Uterus (tissue), 4 donors: ENCODE measurements around the gene SBNO2. TPM values are rescaled to one million over a fixed set of nuclear protein-coding genes. Genes with fewer than 3 reads are reported as not detected.
"Not testable (repeated sequence)": the region's sequence is repeated elsewhere in the genome, so short reads cannot be mapped to it uniquely, and the experiment has no call there.

Source experiments
- DNase-seq, 2 donors: peaks; one replicate each; pipeline ENCODE4 v3.0.0-alpha.2; 2019 to 2020
- H3K27ac ChIP-seq, 2 donors: fragments of 200-600 bp; sonication (generic); 1 replicate in 1 of 2; 2 replicates in 1 of 2; pipeline ENCODE4 v1.5.1; 2016 to 2018
- H3K27me3 ChIP-seq, 2 donors: fragments of 200-600 bp; sonication (generic); one replicate each; pipeline ENCODE4 v1.5.1; 2018 to 2019; ENCODE audit warnings: control low read depth in 1 of 2
- H3K36me3 ChIP-seq, 2 donors: fragments of 200-600 bp; sonication (generic); one replicate each; pipeline ENCODE4 v1.5.1; 2019; ENCODE audit warnings: control low read depth in 1 of 2
- H3K4me1 ChIP-seq, 2 donors: fragments of 200-600 bp; sonication (generic); one replicate each; pipeline ENCODE4 v1.5.1; 2018 to 2019; ENCODE audit warnings: control low read depth in 1 of 2
- H3K4me3 ChIP-seq, 2 donors: fragments of 200-600 bp; sonication (generic); 1 replicate in 1 of 2; 2 replicates in 1 of 2; pipeline ENCODE4 v1.5.1; 2018 to 2019; ENCODE audit warnings: mild to moderate bottlenecking in 1 of 2
- H3K9me3 ChIP-seq, 2 donors: fragments of 200-600 bp; sonication (generic); one replicate each; pipeline ENCODE4 v1.5.1; 2019; ENCODE audit warnings: control low read depth in 1 of 2
- POLR2A ChIP-seq, 2 donors: fragments of 450-650 bp; IDR thresholded peaks; one replicate each; pipeline ENCODE4 v1.6.1; 2016; ENCODE audit warnings: antibody characterized with exemption in 2 of 2, mild to moderate bottlenecking in 1 of 2, moderate library complexity in 1 of 2
- intact Hi-C: fragments of 100-400 bp; cut with DNase I; formaldehyde crosslinking; loops from one replicate; pipeline ENCODE4 v1.15.1; 2023; ENCODE audit warnings: low total_unique reads
- total RNA-seq, 4 donors: library from RNA; depleted of rRNA in 3 of 4; stranded (reverse); fragments of >200 nt in 3 of 4; gene quantifications; one replicate each; pipeline versions ENCODE4 v1.1.0 to v1.2.4, GENCODE V29; 2014 to 2023
- TF ChIP-seq, protein P1 (sequence below), 4 experiments: fragments of 200-600 bp in 2 of 4; fragments of 450-650 bp in 2 of 4; sonication (generic) in 2 of 4; IDR thresholded peaks; one replicate each; pipeline ENCODE4 v1.5.1; 2016 to 2019; ENCODE audit warnings: antibody characterized with exemption in 4 of 4, mild to moderate bottlenecking in 2 of 4, moderate library complexity in 1 of 4
- donor health status: DM: yes; HTN: yes; CAD: no.

SBNO2 gene
- total RNA-seq, 4 donors from 2014 or later, result 4.4 to 107 (median 10.7) TPM

DNA sequence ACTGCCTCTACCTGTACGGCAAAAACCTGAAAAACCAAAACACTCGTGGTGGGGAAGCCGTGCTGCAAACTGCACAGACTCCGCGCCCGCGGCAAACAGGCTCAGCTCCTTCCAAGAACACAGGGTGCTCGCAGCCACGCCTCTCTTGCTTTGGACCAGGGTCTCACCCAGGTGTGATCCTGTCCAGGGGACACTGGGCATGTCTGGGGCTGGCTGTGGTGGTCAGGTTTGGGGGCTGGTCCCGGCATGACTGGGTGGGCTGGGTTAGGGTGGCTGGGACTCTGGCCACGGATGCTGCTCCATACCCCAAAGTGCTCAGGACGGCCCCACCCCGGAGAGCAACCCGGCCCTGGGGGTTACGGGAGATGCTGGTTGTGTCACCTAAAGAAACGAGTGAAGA is 56.4 kb downstream of the SBNO2 start:
- no peaks in the 10 kb centered on the region for H3K27me3 ChIP-seq
- no peak overlapping the region for H3K27ac ChIP-seq
- no peaks in the 10 kb centered on the region for H3K36me3 ChIP-seq
- H3K9me3 ChIP-seq, result no peaks in the 10 kb centered on the region
- no peak for DNase-seq
- TF ChIP-seq, protein P1, sequence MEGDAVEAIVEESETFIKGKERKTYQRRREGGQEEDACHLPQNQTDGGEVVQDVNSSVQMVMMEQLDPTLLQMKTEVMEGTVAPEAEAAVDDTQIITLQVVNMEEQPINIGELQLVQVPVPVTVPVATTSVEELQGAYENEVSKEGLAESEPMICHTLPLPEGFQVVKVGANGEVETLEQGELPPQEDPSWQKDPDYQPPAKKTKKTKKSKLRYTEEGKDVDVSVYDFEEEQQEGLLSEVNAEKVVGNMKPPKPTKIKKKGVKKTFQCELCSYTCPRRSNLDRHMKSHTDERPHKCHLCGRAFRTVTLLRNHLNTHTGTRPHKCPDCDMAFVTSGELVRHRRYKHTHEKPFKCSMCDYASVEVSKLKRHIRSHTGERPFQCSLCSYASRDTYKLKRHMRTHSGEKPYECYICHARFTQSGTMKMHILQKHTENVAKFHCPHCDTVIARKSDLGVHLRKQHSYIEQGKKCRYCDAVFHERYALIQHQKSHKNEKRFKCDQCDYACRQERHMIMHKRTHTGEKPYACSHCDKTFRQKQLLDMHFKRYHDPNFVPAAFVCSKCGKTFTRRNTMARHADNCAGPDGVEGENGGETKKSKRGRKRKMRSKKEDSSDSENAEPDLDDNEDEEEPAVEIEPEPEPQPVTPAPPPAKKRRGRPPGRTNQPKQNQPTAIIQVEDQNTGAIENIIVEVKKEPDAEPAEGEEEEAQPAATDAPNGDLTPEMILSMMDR (IDR thresholded peaks at IDR 0.05), result no peak
- TF ChIP-seq POLR2A (IDR thresholded peaks at IDR 0.05), result no peak
- peaks cover 4 to 5% of the 10 kb centered on the region in 2 donors for H3K4me1 ChIP-seq
- intact Hi-C loops, result no loop called here
- H3K4me3 ChIP-seq, result no peak overlapping the region

- Histone ChIP-seq H3K27me3 (no peaks in the 10 kb centered on the region), H3K4me3 (no peak overlapping the region), H3K9me3 (no peaks in the 10 kb centered on the region), H3K36me3 (no peaks in the 10 kb centered on the region), H3K4me1 (peaks cover 5 to 7% of the 10 kb centered on the region in 2 donors), H3K27ac (no peak overlapping the region)
- no peak for TF ChIP-seq POLR2A (IDR thresholded peaks at IDR 0.05)
- TF ChIP-seq, protein P1 (IDR thresholded peaks at IDR 0.05), result no peak
- intact Hi-C loops, result no loop called here
- DNase-seq, result no peak
Measured at GRCh38 chr19:1116726-1117581, 57.1 kb downstream of the SBNO2 start.

DNA sequence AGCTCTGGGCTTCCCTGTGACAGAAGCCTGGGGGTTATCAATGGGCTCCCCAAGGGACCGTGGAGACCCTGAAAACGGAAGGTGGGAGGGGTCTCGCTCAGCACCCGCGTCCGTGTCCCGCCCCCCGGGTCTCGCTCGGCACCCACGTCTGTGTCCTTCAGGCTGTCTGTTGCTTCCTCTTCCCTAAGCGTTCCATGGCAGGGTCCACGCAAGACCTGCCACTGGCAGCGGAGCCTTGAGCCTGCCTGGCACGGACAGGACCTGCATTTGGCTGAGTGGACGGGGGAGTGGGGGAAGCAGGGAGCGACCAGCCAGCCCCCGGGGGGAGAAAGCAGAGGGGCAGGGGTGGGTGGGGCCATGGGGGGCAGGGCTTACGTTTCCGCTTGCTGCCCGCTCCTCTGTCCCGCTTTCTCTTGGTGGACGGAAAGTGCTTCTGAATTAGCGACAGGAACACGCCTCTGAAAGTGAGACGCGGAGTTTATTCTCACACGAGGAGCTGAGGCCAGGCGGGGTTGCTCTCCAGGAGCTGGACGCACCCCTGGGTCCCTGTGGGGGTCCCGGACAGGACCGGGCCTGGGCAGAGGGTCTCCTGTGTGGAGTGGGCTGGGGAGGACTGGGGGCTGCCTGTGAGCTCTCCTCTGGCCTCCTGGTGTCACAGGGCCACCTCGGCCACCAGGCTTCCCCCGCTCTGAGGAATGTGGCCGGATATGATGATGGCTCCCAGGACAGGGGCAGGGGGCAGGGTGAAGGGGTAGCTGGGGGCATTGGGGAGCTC is 58.2 kb downstream of the SBNO2 start:
- H3K36me3 ChIP-seq, result no peaks in the 10 kb centered on the region
- H3K9me3 ChIP-seq, result no peaks in the 10 kb centered on the region
- no peak overlapping the region for H3K27ac ChIP-seq
- TF ChIP-seq, protein P1 (IDR thresholded peaks at IDR 0.05), result no peak
- no peak for TF ChIP-seq POLR2A (IDR thresholded peaks at IDR 0.05)
- peaks cover 5 to 7% of the 10 kb centered on the region in 2 donors for H3K4me1 ChIP-seq
- DNase-seq, result no peak
- H3K4me3 ChIP-seq, result no peak overlapping the region
- intact Hi-C loops, result no loop called here
- H3K27me3 ChIP-seq, result no peaks in the 10 kb centered on the region

GRCh38 chr19:1114728-1115127 is 59.3 kb downstream of the SBNO2 start:
- H3K4me1 ChIP-seq, DNase-seq, H3K4me3 ChIP-seq, H3K27me3 ChIP-seq, H3K27ac ChIP-seq, H3K9me3 ChIP-seq, H3K36me3 ChIP-seq: not testable (repeated sequence)
- intact Hi-C loops, result loop anchor here (5.0 kb wide), 1 partner anchor 78 kb away; no protein-coding TSS in a partner anchor

GRCh38 chr19:1113986-1114483 is 60.0 kb downstream of the SBNO2 start:
- Histone ChIP-seq H3K27me3 (no peaks in the 10 kb centered on the region), H3K27ac (peak overlapping the region; percentile 71 to 72), H3K9me3 (no peaks in the 10 kb centered on the region), H3K4me3 (no peak overlapping the region), H3K36me3 (no peaks in the 10 kb centered on the region), H3K4me1 (peaks cover 5 to 7% of the 10 kb centered on the region in 2 donors)
- intact Hi-C loops, result loop anchor here (5.0 kb wide), 1 partner anchor 78 kb away; no protein-coding TSS in a partner anchor
- TF ChIP-seq, protein P1 (IDR thresholded peaks at IDR 0.05), result no peak
- TF ChIP-seq POLR2A (IDR thresholded peaks at IDR 0.05), result no peak
- peak in 1 of 2 donors; percentile 31 for DNase-seq
